ENCODE measurements around the gene APEH. TPM values are rescaled to one million over a fixed set of nuclear protein-coding genes. Genes with fewer than 3 reads are reported as not detected.

Gene APEH
- total and polyA plus RNA-seq, 2 of the 4 experiments (the other 2 are of a cell fraction), result 89.2 to 142 TPM

GRCh38 chr3:49641921-49642707 lies 32.0 kb upstream of the APEH start:
- 79% methylated on average over 9 of the region's 14 CpGs; no CpG with 5 or more reads in 1 of the 2 experiments for WGBS, 2 experiments (ENCODE audit: extremely low coverage in 2 of 2, insufficient read length in 1 of 2)
- no peaks in the 10 kb centered on the region for H3K36me3 ChIP-seq (ENCODE audit: control insufficient read depth, insufficient read depth, low read length)
- intact Hi-C loops (cut with micrococcal nuclease) (no loop called here), dilution Hi-C loops (cut with HindIII; ENCODE audit: low sequenced_read_pairs, unreplicated experiment) (no loop called here), in situ Hi-C loops (cut with MboI; ENCODE audit: low sequenced_read_pairs) (no loop called here)
- DNase-seq (no peak), ATAC-seq (ENCODE audit: low read depth) (no peak)
- no peak overlapping the region for H4K5ac ChIP-seq (ENCODE audit: low read depth, low read length)
- peaks cover 3% of the 10 kb centered on the region; the same call in 1 of the 2 replicates for H3K4me1 ChIP-seq (ENCODE audit: control insufficient read depth, insufficient read depth, low read length)
- no peak overlapping the region for H2AFZ ChIP-seq (replicated peaks; ENCODE audit: low read length, poor library complexity)
- no peak overlapping the region for H4K8ac ChIP-seq (ENCODE audit: low read depth in 2 of 2, low read length in 2 of 2)
- no peak overlapping the region for H3K23ac ChIP-seq (ENCODE audit: low read depth, low read length)
- no peak overlapping the region for H4K91ac ChIP-seq (ENCODE audit: insufficient read depth, low read depth, low read length)
- H4K20me1 ChIP-seq (ENCODE audit: insufficient read depth, low read length), result no peaks in the 10 kb centered on the region
- H2BK5ac ChIP-seq (ENCODE audit: low read depth, low read length, poor library complexity, severe bottlenecking), result no peak overlapping the region
- H3K79me1 ChIP-seq (ENCODE audit: low read depth in 1 of 2, low read length in 2 of 2), result no peaks in the 10 kb centered on the region
- H2AK9ac ChIP-seq (replicated peaks; ENCODE audit: low read depth, low read length, poor library complexity), result no peak overlapping the region
- no peak overlapping the region for H3K4me3 ChIP-seq (ENCODE audit: insufficient read depth, low read depth, low read length)
- ChIA-PET POLR2A (ENCODE audit: unreplicated experiment) (no interaction called here), CTCF (no interaction called here)
- H3K18ac ChIP-seq (ENCODE audit: low read depth, low read length), result no peak overlapping the region
- H2BK120ac ChIP-seq (ENCODE audit: low read depth, low read length), result no peak overlapping the region
- no peak overlapping the region for H2AK5ac ChIP-seq (ENCODE audit: low read depth, low read length)
- TF ChIP-seq RCOR1 (IDR thresholded peaks at IDR 0.05; ENCODE audit: insufficient replicate concordance, low read length), result no peak
- no peak for TF ChIP-seq POLR2A (IDR thresholded peaks at IDR 0.05; ENCODE audit: low read depth, low read length)
- TF ChIP-seq CHD1 (IDR thresholded peaks at IDR 0.05; ENCODE audit: low read depth, low read length), result no peak
- no peak for TF ChIP-seq MXI1 (IDR thresholded peaks at IDR 0.05; ENCODE audit: borderline replicate concordance, low read depth, low read length)
- TF ChIP-seq MAFK (IDR thresholded peaks at IDR 0.05; ENCODE audit: low read depth, low read length), result no peak
- no peak for TF ChIP-seq CEBPB (IDR thresholded peaks at IDR 0.05; ENCODE audit: low read depth, low read length)
- TF ChIP-seq RFX5 (IDR thresholded peaks at IDR 0.05; ENCODE audit: low read depth, low read length), result no peak
- no peak for TF ChIP-seq SMC3 (IDR thresholded peaks at IDR 0.05; ENCODE audit: low read depth, low read length)
- TF ChIP-seq NFE2L2 (IDR thresholded peaks at IDR 0.05; ENCODE audit: low read depth, low read length), result no peak
- no peak for TF ChIP-seq BHLHE40 (IDR thresholded peaks at IDR 0.05; ENCODE audit: low read depth, low read length)
- TF ChIP-seq MAZ (IDR thresholded peaks at IDR 0.05; ENCODE audit: borderline replicate concordance, low read depth, low read length), result no peak
- TF ChIP-seq RAD21 (IDR thresholded peaks at IDR 0.05; ENCODE audit: low read length), result no peak
- TF ChIP-seq USF2 (IDR thresholded peaks at IDR 0.05; ENCODE audit: low read depth, low read length), result no peak
- no peak for TF ChIP-seq CTCF (conservative IDR thresholded peaks at IDR 0.05; ENCODE audit: low read depth, low read length)
- TF ChIP-seq FOS (IDR thresholded peaks at IDR 0.05; ENCODE audit: low read depth, low read length), result no peak
- no peak for TF ChIP-seq ELK1 (IDR thresholded peaks at IDR 0.05; ENCODE audit: borderline replicate concordance, low read depth, low read length)
- H3K9ac ChIP-seq (ENCODE audit: low read depth, low read length), result no peak overlapping the region
- H3K4ac ChIP-seq (ENCODE audit: low read depth, low read length), result no peak overlapping the region
- H2BK15ac ChIP-seq (ENCODE audit: low read depth, low read length), result no peak overlapping the region
- H3K56ac ChIP-seq (ENCODE audit: extremely low read depth, insufficient read depth, low read length), result no peak overlapping the region
- peaks cover 41% of the 10 kb centered on the region for H3K27me3 ChIP-seq (ENCODE audit: control insufficient read depth, insufficient read depth, low read length)
- no peaks in the 10 kb centered on the region for H3K9me1 ChIP-seq (ENCODE audit: insufficient read depth, low read length)
- H2BK20ac ChIP-seq (ENCODE audit: low read depth, low read length), result no peak overlapping the region
- no peaks in the 10 kb centered on the region for H3K9me3 ChIP-seq (ENCODE audit: control insufficient read depth, insufficient read depth, low read length)
- no peak overlapping the region for H3K4me2 ChIP-seq (ENCODE audit: low read depth, low read length)
- H3K14ac ChIP-seq (replicated peaks; ENCODE audit: low read depth, low read length), result no peak overlapping the region
- no TSS peak for BruUV-seq (replicated peaks)
- H3K27ac ChIP-seq (ENCODE audit: insufficient read depth, low read length), result no peak overlapping the region
